ENCODE data around the gene UBLCP1. TPM values are rescaled to one million over a fixed set of nuclear protein-coding genes. Genes with fewer than 3 reads are reported as not detected.
"Not testable (repeated sequence)": the region's sequence is repeated elsewhere in the genome, so short reads cannot be mapped to it uniquely, and the experiment has no call there.

The UBLCP1 gene
- total RNA-seq, 1 donor: 36.9 TPM

- H3K9me3 ChIP-seq (ENCODE audit: low read depth, low read length): no peaks in the 10 kb centered on the region
- DNase-seq (ENCODE audit: insufficient read length, low spot score, missing footprints): no peak
- H3K4me1 ChIP-seq (ENCODE audit: insufficient read depth, low read length): no peaks in the 10 kb centered on the region
- H3K79me2 ChIP-seq (ENCODE audit: insufficient read depth, low read length): no peaks in the 10 kb centered on the region
- no peak overlapping the region for H2AFZ ChIP-seq (ENCODE audit: low read length)
- no peak overlapping the region for H3K27ac ChIP-seq (ENCODE audit: low read depth, low read length)
- H3K27me3 ChIP-seq (ENCODE audit: insufficient read depth, low read length): no peaks in the 10 kb centered on the region
- no peak overlapping the region for H3K4me2 ChIP-seq (ENCODE audit: insufficient read depth, low read length)
- TF ChIP-seq CTCF (IDR thresholded peaks at IDR 0.05; ENCODE audit: extremely low read depth, low read depth, low read length): no peak
- no peaks in the 10 kb centered on the region for H3K36me3 ChIP-seq (ENCODE audit: insufficient read depth, low read length)
- no peaks in the 10 kb centered on the region for H4K20me1 ChIP-seq (ENCODE audit: insufficient read depth, low read length)
- H3K4me3 ChIP-seq (ENCODE audit: insufficient read depth, low read length): no peak overlapping the region
Observed at GRCh38 chr5:159224471-159224870, 38.6 kb upstream of the UBLCP1 start.

- Histone ChIP-seq H3K27me3 (ENCODE audit: insufficient read depth, low read length) (no peaks in the 10 kb centered on the region), H3K79me2 (ENCODE audit: insufficient read depth, low read length) (no peaks in the 10 kb centered on the region), H3K36me3 (ENCODE audit: insufficient read depth, low read length) (no peaks in the 10 kb centered on the region), H3K4me2 (ENCODE audit: insufficient read depth, low read length) (no peak overlapping the region), H3K4me1 (ENCODE audit: insufficient read depth, low read length) (no peaks in the 10 kb centered on the region), H2AFZ (ENCODE audit: low read length) (no peak overlapping the region), H3K9me3 (ENCODE audit: low read depth, low read length) (no peaks in the 10 kb centered on the region), H4K20me1 (ENCODE audit: insufficient read depth, low read length) (no peaks in the 10 kb centered on the region), H3K27ac (ENCODE audit: low read depth, low read length) (no peak overlapping the region), H3K4me3 (ENCODE audit: insufficient read depth, low read length) (no peak overlapping the region)
- TF ChIP-seq CTCF (IDR thresholded peaks at IDR 0.05; ENCODE audit: extremely low read depth, low read depth, low read length): no peak
- no peak for DNase-seq (ENCODE audit: insufficient read length, low spot score, missing footprints)
Observed at GRCh38 chr5:159226451-159226850, 36.6 kb upstream of the UBLCP1 start.

GRCh38 chr5:159227452-159227851, 35.6 kb upstream of the UBLCP1 start:
- H3K9me3 ChIP-seq (ENCODE audit: low read depth, low read length): no peaks in the 10 kb centered on the region
- no peak overlapping the region for H3K4me3 ChIP-seq (ENCODE audit: insufficient read depth, low read length)
- H3K4me2 ChIP-seq (ENCODE audit: insufficient read depth, low read length): no peak overlapping the region
- H2AFZ ChIP-seq (ENCODE audit: low read length): no peak overlapping the region
- H3K79me2 ChIP-seq (ENCODE audit: insufficient read depth, low read length): no peaks in the 10 kb centered on the region
- no peak overlapping the region for H3K27ac ChIP-seq (ENCODE audit: low read depth, low read length)
- DNase-seq (ENCODE audit: insufficient read length, low spot score, missing footprints): no peak
- no peaks in the 10 kb centered on the region for H3K4me1 ChIP-seq (ENCODE audit: insufficient read depth, low read length)
- H4K20me1 ChIP-seq (ENCODE audit: insufficient read depth, low read length): no peaks in the 10 kb centered on the region
- no peaks in the 10 kb centered on the region for H3K27me3 ChIP-seq (ENCODE audit: insufficient read depth, low read length)
- no peak for TF ChIP-seq CTCF (IDR thresholded peaks at IDR 0.05; ENCODE audit: extremely low read depth, low read depth, low read length)
- no peaks in the 10 kb centered on the region for H3K36me3 ChIP-seq (ENCODE audit: insufficient read depth, low read length)

GRCh38 chr5:159228097-159228496, 35.0 kb upstream of the UBLCP1 start:
- not testable (repeated sequence) for H3K9me3 ChIP-seq (ENCODE audit: low read depth, low read length); H3K4me2 ChIP-seq (ENCODE audit: insufficient read depth, low read length); H3K27me3 ChIP-seq (ENCODE audit: insufficient read depth, low read length); H3K79me2 ChIP-seq (ENCODE audit: insufficient read depth, low read length); DNase-seq (ENCODE audit: insufficient read length, low spot score, missing footprints); H3K36me3 ChIP-seq (ENCODE audit: insufficient read depth, low read length); H4K20me1 ChIP-seq (ENCODE audit: insufficient read depth, low read length); H3K4me1 ChIP-seq (ENCODE audit: insufficient read depth, low read length); H2AFZ ChIP-seq (ENCODE audit: low read length); H3K27ac ChIP-seq (ENCODE audit: low read depth, low read length); H3K4me3 ChIP-seq (ENCODE audit: insufficient read depth, low read length)
